NT2/D1 (cell line): Measurements from ENCODE around the gene TMEM223.

Experiments
- SUZ12 ChIP-seq: IDR thresholded peaks from 2 replicates; pipeline ENCODE4 v1.6.1; 2011; ENCODE audit not compliant: insufficient read length, insufficient read depth; ENCODE audit errors: extremely low read depth
- YY1 ChIP-seq: IDR thresholded peaks from 2 replicates; pipeline ENCODE4 v1.6.1; 2011; ENCODE audit not compliant: insufficient read length, insufficient read depth
- ZNF274 ChIP-seq: IDR thresholded peaks from 2 replicates; pipeline ENCODE4 v1.6.1; 2011; ENCODE audit warnings: mild to moderate bottlenecking, low read depth, low read length

DNA sequence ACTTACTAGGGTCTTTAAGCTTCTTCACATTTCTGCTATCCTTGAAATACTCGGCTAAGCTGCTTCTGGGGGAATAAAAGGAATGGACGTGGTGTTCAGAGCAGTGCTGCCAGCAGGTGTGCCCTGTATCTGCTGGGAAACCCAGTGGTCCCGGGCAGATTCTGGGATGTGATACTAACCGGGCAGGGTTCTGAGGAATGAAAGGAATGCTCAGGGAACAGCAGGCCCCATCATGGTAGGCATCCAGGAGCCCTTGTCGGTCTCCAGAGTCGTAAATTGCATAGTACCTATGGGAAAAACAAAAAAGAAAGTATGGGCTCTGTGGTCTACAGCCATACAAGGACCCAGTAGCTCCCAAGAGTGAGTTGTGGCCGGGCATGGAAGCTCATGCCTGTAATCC is 4.5 kb upstream of the TMEM223 start:
- no peak for TF ChIP-seq YY1
- TF ChIP-seq SUZ12: no peak
- no peak for TF ChIP-seq ZNF274
